Nucleus accumbens (tissue), 56 donors: ENCODE data around the gene LRP10.
A peak's percentile ranks its signal among the peaks of the same experiment; 100 is the strongest.
"Not testable (repeated sequence)": the region's sequence is repeated elsewhere in the genome, so short reads cannot be mapped to it uniquely, and the experiment has no call there.

Experiments
- DNase-seq, 56 donors: peaks; one replicate each; lab custom pipeline; 2025; lab: John Stamatoyannopoulos, UW

LRP10 gene

DNA sequence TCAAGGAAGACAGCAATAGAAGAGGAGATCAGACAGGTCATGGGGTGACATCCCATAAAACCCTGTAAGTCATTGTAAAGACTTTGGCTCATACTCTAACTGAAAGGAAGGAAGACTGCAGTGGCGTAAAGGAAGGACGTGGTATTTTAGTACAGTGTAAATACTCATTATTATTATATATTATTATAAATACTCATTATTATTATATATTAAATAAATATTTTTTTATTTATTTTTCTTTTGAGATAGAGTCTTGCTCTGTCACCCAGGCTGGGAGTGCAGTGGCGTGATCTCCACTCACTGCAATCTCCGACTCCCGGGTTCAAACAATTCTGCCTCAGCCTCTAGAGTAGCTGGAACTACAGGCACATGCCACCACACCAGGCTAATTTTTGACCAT is 15.1 kb upstream of the LRP10 start:
- no peak for DNase-seq

DNA sequence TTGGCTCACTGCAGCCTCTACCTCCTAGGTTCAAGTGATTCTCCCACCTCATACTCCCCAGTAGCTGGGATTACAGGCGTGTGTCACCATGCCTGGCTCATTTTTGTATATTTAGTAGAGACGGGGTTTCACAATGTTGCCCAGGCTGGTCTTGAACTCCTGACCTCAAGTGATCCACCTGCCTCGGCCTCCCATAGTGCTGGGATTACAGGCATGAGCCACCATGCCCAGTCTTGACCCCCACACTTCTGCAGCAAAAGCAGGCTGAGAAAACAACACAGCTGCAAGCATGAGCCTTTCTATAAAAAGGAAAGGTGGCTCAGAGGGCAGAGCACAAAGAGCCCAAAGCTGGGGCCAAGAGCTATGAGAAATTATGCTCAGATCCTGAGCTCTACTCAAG is 11.2 kb upstream of the LRP10 start:
- not testable (repeated sequence) for DNase-seq

DNA sequence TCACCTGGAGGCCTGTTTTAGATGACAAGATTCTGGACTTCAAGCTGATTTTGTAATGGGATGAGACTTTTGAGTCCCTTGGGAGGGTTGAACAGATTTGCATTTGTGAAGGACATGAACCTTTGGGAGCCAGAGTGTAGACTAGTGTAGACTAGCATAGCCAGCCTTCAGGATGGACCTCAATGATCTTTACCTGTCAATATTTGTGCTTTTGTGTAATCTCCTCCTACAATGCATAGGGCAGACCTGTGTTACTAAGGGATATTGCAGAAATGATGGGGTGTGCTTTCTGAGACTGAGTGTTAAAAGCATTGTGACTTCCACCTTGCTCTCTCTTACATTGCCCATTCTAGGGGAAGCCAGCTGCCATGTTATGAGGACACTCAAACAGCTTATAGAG is 9.9 kb upstream of the LRP10 start:
- no peak for DNase-seq

DNA sequence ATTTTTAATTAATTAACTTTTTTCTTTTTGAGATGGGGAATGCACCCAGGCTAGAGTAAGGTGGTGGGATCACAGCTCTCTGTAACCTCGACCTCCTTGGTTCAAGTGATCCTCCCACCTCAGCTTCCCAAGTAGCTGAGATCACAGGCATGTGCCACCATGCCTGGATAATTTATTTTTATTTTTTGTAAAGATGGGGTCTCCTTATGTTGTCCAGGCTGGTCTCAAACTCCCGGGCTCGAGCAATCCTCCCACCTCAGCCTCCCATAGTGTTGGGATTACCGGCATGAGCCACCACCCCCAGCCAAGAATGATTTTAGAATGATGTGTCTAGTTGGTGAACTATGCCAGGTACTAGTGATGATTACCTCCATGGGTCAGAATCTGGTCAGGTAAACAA is 6.6 kb upstream of the LRP10 start:
- DNase-seq, result no peak

DNA sequence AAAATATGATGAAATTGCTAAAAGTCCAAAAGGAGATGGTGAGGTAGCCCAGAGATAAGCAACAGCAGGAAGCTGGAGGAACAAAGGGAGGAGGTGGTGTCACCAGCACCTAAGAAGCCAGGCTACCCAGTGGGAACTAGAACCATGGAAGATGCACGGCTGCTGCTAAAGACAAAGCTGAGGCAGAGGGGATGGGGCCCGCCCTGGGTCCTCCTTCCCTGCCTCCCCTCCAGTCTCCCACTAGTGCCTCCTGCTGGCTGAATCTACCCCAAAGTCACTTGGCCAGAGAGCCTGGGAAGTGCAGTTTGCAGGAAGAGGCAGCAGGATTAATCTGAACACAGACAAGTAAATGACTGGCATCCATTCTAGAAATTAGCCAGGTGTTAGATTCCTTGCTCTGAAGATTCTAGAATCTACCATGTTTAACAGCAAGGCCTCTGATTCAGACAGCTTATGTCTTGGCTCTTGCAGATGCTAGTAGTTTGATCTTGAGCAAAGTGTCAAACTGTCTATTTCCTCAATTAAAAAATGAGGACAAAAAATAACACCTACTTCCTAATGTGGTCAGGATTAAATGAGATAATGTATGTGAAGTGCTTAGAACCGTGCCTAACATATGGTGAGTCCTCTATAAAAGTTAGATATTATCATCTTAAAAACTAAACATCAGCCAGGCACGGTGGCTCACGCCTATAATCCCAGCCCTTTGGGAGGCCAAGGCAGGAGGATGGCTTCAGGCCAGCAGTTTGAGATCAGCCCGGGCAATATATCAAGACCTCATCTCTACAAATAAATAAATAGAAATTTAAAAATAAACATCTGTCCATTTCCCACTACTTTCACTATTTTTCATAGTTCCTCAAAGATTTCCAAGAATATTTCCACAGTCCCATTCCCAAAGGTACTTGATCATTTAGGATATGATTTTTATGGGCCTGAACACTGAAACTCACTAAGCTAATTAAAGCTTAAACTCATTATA is 5.8 kb upstream of the LRP10 start:
- DNase-seq, result no peak

DNA sequence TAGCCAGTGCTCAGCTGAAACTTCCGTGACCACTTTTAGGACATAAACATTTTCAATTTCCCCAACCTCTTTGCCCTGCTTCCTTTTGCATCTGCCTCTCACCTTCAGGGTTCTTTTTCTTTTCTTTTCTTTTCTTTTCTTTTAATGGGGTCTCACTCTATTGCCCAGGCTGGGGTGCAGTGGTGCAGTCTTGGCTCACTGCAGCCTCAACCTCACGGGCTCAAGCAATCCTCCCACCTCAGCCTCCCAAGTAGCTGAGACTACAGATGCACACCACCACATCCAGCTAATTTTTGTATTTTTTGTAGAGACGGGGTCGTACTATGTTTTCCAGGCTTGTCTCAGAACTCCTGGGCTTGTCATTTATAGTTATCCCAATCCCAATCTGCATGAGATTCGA is 4.7 kb upstream of the LRP10 start:
- no peak for DNase-seq

DNA sequence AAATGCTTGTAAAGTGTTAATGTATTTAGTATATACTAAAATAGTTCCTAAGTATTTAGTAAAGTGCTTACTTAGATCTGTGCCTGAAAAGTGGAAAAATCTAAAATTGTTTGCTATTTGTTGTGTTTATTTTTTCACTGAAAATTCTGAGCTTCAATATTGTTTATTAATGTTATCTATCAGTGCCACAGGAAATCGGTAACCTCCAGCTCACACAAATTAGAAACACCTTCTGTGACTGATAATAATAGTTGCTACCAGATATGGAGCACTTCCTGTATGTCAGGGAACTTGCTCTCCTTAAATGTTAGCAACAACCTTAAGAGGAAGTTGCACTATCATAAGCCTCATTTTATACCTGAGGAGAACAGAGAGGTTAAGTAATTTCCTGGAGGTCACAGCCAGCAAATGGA is 723 bp upstream of the LRP10 start:
- DNase-seq, result no peak

DNA sequence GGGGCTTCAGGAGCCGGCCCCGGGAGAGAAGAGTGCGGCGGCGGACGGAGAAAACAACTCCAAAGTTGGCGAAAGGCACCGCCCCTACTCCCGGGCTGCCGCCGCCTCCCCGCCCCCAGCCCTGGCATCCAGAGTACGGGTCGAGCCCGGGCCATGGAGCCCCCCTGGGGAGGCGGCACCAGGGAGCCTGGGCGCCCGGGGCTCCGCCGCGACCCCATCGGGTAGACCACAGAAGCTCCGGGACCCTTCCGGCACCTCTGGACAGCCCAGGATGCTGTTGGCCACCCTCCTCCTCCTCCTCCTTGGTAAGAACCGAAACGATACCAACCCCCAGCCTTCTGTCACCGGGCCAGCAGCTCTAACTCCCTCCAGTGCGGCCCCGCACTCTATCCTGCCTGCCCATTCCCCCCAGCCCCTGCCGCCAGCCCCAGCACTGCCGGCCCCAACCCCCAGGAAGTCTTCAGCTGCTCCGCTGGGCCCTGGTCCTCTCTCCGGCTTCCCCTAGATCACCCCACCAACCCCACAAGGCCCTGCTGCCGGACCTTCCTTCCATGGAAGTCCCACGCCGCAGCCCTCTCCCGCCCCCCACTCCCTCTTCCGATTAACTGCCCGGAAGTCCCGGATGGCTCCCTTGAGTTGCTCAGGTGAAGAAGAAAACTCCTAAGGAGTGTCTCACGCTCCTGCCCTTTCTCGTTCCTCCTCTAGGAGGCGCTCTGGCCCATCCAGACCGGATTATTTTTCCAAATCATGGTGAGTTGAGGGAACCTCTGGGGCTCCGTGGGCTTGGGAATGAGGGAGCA is 693 bp downstream of the LRP10 start:
- peak in 47 of 56 donors; percentile 26 to 87 (median 61) for DNase-seq

DNA sequence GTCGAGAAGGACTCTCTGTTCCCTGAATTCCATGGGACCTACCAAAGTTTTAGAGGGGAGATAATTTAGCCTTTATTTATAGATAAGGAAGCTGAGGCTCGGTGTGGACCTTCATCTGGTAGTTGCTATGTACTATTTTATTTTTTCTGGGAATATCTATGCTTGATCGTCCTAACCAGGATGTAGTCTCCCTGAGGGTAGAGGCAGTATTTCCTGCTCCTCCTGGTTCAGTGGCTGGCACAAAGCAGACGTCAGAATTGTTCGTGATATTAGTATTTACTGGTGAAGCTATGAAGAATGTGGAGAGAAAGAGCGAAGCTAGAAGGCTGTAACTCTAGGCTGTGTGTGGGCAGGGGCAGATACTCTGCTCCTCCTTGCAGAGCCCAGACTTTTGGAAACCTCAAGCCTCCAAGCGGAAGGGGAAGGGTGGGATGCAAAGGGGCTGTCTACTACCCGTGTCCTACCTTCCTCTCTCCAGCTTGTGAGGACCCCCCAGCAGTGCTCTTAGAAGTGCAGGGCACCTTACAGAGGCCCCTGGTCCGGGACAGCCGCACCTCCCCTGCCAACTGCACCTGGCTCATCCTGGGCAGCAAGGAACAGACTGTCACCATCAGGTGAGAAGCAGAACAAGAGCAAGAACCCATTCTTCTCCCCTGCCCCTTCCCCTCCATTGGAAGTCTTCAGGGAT is 1.4 kb downstream of the LRP10 start:
- no peak for DNase-seq

DNA sequence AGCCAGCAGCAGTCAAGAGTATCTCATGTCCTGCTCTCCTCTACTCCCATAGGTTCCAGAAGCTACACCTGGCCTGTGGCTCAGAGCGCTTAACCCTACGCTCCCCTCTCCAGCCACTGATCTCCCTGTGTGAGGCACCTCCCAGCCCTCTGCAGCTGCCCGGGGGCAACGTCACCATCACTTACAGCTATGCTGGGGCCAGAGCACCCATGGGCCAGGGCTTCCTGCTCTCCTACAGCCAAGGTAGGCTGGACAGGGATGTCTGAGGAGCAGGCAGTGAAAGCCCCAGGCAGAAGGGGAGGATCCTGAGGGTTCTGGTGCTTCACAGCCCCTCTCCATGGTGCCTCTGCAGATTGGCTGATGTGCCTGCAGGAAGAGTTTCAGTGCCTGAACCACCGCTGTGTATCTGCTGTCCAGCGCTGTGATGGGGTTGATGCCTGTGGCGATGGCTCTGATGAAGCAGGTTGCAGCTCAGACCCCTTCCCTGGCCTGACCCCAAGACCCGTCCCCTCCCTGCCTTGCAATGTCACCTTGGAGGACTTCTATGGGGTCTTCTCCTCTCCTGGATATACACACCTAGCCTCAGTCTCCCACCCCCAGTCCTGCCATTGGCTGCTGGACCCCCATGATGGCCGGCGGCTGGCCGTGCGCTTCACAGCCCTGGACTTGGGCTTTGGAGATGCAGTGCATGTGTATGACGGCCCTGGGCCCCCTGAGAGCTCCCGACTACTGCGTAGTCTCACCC is 3.6 kb downstream of the LRP10 start:
- DNase-seq, result no peak

DNA sequence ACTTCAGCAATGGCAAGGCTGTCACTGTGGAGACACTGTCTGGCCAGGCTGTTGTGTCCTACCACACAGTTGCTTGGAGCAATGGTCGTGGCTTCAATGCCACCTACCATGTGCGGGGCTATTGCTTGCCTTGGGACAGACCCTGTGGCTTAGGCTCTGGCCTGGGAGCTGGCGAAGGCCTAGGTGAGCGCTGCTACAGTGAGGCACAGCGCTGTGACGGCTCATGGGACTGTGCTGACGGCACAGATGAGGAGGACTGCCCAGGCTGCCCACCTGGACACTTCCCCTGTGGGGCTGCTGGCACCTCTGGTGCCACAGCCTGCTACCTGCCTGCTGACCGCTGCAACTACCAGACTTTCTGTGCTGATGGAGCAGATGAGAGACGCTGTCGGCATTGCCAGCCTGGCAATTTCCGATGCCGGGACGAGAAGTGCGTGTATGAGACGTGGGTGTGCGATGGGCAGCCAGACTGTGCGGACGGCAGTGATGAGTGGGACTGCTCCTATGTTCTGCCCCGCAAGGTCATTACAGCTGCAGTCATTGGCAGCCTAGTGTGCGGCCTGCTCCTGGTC is 4.3 kb downstream of the LRP10 start:
- no peak for DNase-seq

DNA sequence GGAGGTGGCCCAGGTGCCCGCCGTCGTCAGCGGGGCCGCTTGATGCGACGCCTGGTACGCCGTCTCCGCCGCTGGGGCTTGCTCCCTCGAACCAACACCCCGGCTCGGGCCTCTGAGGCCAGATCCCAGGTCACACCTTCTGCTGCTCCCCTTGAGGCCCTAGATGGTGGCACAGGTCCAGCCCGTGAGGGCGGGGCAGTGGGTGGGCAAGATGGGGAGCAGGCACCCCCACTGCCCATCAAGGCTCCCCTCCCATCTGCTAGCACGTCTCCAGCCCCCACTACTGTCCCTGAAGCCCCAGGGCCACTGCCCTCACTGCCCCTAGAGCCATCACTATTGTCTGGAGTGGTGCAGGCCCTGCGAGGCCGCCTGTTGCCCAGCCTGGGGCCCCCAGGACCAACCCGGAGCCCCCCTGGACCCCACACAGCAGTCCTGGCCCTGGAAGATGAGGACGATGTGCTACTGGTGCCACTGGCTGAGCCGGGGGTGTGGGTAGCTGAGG is 5.5 kb downstream of the LRP10 start:
- no peak for DNase-seq

DNA sequence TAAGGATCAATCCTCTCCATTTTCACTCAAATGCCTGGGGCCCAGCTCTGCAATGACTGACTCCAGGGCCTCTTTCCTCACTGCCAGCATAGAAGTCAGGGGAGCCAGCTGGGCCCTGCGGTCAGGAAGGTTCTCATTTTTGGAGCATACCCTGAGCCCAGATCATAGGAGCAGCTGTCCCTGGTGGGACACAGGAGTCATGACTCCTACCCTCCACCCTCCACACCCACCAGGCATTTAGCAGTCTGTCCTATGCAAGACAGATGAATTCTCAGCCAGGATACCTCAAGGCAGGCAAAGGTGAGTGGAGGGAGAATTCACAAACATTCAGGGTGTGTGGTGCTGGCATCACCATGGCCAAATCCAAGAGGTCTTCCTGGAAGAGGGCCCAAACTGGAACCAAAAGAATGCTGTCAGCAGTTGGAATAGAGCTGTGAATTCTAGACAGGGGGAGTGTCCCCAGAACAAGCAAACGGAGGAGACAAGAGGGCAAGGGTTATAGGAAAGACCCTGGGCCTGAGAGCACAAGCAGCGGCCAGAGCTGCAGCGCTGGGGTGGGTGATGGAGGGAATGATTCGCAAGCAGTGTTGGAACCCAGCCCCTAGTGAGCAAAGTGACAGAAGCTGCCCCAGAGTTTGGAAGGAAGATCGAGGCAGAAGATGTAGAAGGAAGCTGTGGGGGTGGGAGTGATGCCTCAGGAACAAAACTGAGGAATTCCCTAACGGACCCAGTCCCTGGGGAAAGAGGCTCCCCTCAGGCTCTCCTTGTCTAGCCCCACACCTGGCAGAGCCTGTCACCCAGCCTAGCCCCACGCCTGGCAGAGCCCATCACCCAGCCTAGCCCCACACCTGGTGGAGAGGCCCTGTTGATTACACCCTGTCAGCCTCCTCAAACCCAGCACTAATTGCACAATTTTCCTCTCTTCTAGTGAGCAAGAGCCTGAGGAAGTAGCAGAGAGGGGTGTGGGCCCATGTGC is 7.0 kb downstream of the LRP10 start:
- no peak for DNase-seq

DNA sequence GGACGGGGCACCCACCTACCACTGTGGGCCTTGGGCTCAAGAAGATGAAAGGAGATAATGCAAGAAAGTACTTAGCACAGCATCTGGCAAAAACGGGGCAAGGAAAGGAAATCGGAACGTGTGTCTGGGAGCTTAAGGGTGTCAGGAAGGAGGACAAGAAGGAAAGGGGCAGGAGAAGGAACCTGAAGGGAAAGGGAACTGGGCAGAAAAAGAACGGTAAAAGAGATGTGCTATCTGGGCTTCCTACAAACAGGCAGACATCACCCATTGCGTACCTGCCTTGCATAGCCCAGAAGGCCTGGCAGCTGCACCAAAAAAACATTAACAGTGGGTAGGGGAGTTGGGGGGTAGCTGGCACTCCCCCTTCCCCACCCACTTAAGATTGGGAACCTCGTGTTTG is 10.5 kb downstream of the LRP10 start:
- DNase-seq, result no peak

DNA sequence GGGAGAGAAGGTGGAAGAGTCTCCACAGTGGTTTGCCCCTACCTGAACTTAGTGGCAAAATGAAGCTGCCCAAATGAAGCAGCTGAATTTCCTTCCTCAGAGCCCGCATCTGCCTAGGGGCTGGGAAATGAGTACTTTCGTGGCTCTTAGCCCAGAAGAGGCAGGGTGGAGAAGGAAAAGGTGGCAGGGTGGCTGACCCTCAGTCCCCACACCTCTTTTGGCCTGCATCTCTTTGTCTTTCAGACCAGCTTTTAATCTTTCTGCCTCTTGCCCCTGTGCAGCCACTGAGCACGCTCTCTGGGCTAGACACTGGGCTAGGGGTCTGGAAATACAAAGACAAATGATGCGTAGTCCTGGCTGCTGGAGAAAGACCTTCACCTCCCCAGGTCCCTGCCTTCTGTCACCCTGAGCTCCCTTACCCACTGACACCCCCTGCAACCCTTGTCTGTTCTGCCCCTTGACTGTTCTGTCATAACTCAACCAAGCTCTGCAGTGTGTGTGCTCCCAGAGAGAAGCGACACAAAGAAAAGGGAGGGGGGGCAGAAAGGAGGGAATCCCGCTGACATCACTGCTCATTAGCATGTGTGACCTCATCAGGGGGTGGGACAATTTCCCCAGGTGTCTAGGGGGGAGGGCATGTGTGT is 11.1 kb downstream of the LRP10 start:
- DNase-seq, result peak in 40 of 56 donors; percentile 9 to 87 (median 54)

DNA sequence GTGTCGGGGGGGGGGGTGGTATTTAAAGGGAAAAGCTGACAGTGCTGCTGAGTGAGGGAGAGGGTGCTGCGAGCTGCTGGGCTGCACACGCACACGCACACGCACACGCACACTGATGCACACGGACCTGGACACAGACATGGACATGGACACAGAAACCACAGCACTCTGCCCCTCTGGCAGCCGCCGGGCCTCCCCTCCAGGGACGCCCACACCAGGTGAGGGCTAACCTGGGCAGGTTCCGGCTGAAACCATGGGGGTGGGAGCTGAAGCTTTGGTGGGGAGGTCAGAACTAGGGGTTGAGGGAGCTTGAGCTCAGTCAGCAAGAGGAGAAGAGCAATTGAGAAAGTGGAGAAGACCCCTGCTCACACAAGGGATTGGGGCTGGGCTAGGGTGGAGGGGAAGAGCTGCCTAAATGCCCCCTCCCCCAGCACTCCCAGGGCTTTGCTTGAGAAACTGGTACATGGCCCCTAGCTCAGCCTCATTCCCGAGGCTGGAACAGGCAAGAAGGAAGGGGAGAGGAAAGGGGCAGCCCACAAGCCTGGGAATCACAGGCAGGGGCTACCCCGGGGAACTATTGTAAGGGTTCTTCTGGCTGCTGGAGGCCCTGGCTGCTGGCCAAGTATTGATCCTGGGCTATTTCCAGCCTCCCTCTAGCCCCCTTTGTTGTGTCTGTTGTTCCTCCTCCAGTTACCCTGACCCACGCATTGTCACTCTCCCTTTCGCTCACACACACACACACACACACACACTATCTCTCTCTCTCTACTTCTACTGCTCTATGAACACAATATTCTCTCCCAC is 11.8 kb downstream of the LRP10 start, which contains the start of gene REM2:
Gene REM2, plus strand, starts transcription at position 50 of the 804 bp plus-strand sequence. Its CDS starts 66 bp downstream, at position 116.
- peak in 10 of 56 donors; percentile 15 to 52 (median 30) for DNase-seq
